HG02571 (cell line): ENCODE results near the gene SOX6.

Experiments
- ATAC-seq: cut with Tn5 transposase; IDR thresholded peaks from one replicate; pipeline ENCODE4 v1.9.1; 2021; ENCODE audit warnings: mild to moderate bottlenecking, moderate library complexity; ENCODE audit not compliant: unreplicated experiment

The SOX6 gene

GRCh38 chr11:15918212-15918611 lies 438.1 kb downstream of the SOX6 start:
- no peak for ATAC-seq
